Keratinocyte (primary cell): ENCODE data around the gene FNTB. TPM values are rescaled to one million over a fixed set of nuclear protein-coding genes. Genes with fewer than 3 reads are reported as not detected.

Source experiments
- DNase-seq: peaks from one replicate; pipeline ENCODE4 v3.0.0-alpha.2; 2011; ENCODE audit warnings: low read depth, missing footprints, low spot score
- FAIRE-seq: peaks from 2 replicates; lab custom pipeline; 2011; peaks lifted over from hg19 to GRCh38; lab: Jason Lieb, UNC
- H2AFZ ChIP-seq: 2 replicates; pipeline ENCODE4 v1.6.0; 2012; ENCODE audit warnings: low read length, control low read depth, inconsistent platforms; ENCODE audit not compliant: control insufficient read depth
- H3K27ac ChIP-seq: 2 replicates; pipeline ENCODE4 v1.5.1; 2011; ENCODE audit warnings: low read length; ENCODE audit not compliant: control insufficient read depth, insufficient read depth
- H3K27me3 ChIP-seq: 3 replicates; pipeline ENCODE4 v1.6.0; 2011; ENCODE audit warnings: low read length; ENCODE audit not compliant: control insufficient read depth, insufficient read depth; ENCODE audit errors: extremely low read depth
- H3K36me3 ChIP-seq, 2 experiments: 2 replicates in 1 of 2; 3 replicates in 1 of 2; pipeline ENCODE4 v1.5.1; 2011; ENCODE audit warnings: low read length in 2 of 2, mild to moderate bottlenecking in 1 of 2; ENCODE audit not compliant: control insufficient read depth in 2 of 2, insufficient read depth in 2 of 2; ENCODE audit errors: extremely low read depth in 1 of 2
- H3K4me1 ChIP-seq: 3 replicates; pipeline ENCODE4 v1.5.1; 2011; ENCODE audit warnings: low read length; ENCODE audit not compliant: control insufficient read depth, insufficient read depth; ENCODE audit errors: extremely low read depth
- H3K4me2 ChIP-seq: 3 replicates; pipeline ENCODE4 v1.6.0; 2011; ENCODE audit warnings: low read depth, low read length; ENCODE audit not compliant: control insufficient read depth, insufficient read depth; ENCODE audit errors: extremely low read depth
- H3K4me3 ChIP-seq, 3 experiments: fragments of 200-600 bp in 1 of 3; sonication (generic) in 1 of 3; 2 replicates in 2 of 3; 3 replicates in 1 of 3; pipeline ENCODE4 v1.5.1; 2011 to 2016; ENCODE audit warnings: low read length in 3 of 3, mild to moderate bottlenecking in 3 of 3, control low read depth in 2 of 3, inconsistent platforms in 1 of 3, low read depth in 1 of 3, mixed read lengths in 1 of 3, mixed run types in 1 of 3, moderate library complexity in 1 of 3; ENCODE audit not compliant: control insufficient read depth in 2 of 3, insufficient read depth in 2 of 3; ENCODE audit errors: extremely low read depth in 1 of 3
- H3K79me2 ChIP-seq: 2 replicates; pipeline ENCODE4 v1.6.0; 2012; ENCODE audit warnings: low read length; ENCODE audit not compliant: control insufficient read depth, insufficient read depth
- H3K9ac ChIP-seq: 3 replicates; pipeline ENCODE4 v1.6.0; 2011; ENCODE audit warnings: low read length; ENCODE audit not compliant: control insufficient read depth, insufficient read depth; ENCODE audit errors: extremely low read depth
- H3K9me1 ChIP-seq: 3 replicates; pipeline ENCODE4 v1.6.0; 2011; ENCODE audit warnings: low read length; ENCODE audit not compliant: control insufficient read depth, insufficient read depth; ENCODE audit errors: extremely low read depth
- H3K9me3 ChIP-seq: 2 replicates; pipeline ENCODE4 v1.5.1; 2012; ENCODE audit warnings: low read depth, low read length; ENCODE audit not compliant: control insufficient read depth
- H4K20me1 ChIP-seq: 3 replicates; pipeline ENCODE4 v1.6.0; 2011; ENCODE audit warnings: low read length; ENCODE audit not compliant: control insufficient read depth, insufficient read depth; ENCODE audit errors: extremely low read depth
- EZH2 ChIP-seq: IDR thresholded peaks from one replicate; pipeline ENCODE4 v1.6.1; 2012; ENCODE audit warnings: inconsistent platforms, mild to moderate bottlenecking, low read length, moderate library complexity
- dilution Hi-C: fragments of 300-500 bp; cut with MboI; formaldehyde crosslinking; loops from one replicate; pipeline ENCODE4 v1.7.0; 2020; ENCODE audit warnings: low sequenced_read_pairs; ENCODE audit not compliant: extremely low pct_ligation_motif_present
- polyA plus RNA-seq, 5 experiments: library from polyadenylated mRNA; depleted of rRNA in 3 of 5; stranded (reverse) in 3 of 5; stranded (forward) in 1 of 5; unstranded in 1 of 5; fragments of >200 nt; gene quantifications; 1 replicate in 1 of 5; 2 replicates in 3 of 5; 3 replicates in 1 of 5; pipeline versions ENCODE4 v1.2.1 to v1.2.3, GENCODE V29; 2011 to 2012; ENCODE audit warnings: missing spikeins in 2 of 5, low read depth in 1 of 5, low replicate concordance in 1 of 5
- TF ChIP-seq, protein P1 (sequence below), 3 experiments: IDR thresholded peaks in 1 of 3; conservative IDR thresholded peaks in 1 of 3; optimal IDR thresholded peaks in 1 of 3; 2 replicates in 2 of 3; 3 replicates in 1 of 3; pipeline versions ENCODE3 to v1.5.1; 2011; ENCODE audit warnings: low read length in 3 of 3, mild to moderate bottlenecking in 3 of 3, moderate library complexity in 2 of 3, control low read depth in 1 of 3, inconsistent platforms in 1 of 3; ENCODE audit not compliant: insufficient read depth in 2 of 3; ENCODE audit errors: extremely low read depth in 1 of 3

The FNTB gene
- polyA plus RNA-seq, 1 donor (not counting 4 experiments of a cell fraction or from before 2014, with no cell fraction given) = 10.1 TPM

DNA sequence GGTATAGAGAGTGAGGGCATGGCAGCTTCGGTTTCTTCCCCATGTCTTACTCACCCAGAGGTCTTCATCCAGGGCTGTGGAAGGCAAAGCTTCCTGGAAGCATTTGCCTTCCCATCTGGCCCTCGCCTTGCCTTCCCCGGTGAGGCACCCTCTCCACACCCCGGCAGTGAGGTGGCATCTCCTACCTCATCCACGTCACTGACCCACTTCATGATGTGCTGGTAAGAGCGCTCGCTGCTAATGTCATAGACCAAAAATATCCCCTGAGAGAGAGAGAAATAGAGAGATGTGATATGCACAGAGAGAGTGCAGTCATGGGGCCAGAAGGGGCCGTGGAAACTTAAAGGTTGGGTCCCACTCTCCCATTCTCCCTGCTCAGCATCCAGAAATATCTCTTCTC is 35.8 kb upstream of the FNTB start:
- no peak for TF ChIP-seq EZH2
- TF ChIP-seq, protein P1, sequence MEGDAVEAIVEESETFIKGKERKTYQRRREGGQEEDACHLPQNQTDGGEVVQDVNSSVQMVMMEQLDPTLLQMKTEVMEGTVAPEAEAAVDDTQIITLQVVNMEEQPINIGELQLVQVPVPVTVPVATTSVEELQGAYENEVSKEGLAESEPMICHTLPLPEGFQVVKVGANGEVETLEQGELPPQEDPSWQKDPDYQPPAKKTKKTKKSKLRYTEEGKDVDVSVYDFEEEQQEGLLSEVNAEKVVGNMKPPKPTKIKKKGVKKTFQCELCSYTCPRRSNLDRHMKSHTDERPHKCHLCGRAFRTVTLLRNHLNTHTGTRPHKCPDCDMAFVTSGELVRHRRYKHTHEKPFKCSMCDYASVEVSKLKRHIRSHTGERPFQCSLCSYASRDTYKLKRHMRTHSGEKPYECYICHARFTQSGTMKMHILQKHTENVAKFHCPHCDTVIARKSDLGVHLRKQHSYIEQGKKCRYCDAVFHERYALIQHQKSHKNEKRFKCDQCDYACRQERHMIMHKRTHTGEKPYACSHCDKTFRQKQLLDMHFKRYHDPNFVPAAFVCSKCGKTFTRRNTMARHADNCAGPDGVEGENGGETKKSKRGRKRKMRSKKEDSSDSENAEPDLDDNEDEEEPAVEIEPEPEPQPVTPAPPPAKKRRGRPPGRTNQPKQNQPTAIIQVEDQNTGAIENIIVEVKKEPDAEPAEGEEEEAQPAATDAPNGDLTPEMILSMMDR (optimal IDR thresholded peaks at IDR 0.05 in 1 of 3, IDR thresholded peaks at IDR 0.05 in 1 of 3, conservative IDR thresholded peaks at IDR 0.05 in 1 of 3; ENCODE audit: extremely low read depth in 1 of 3, insufficient read depth in 2 of 3, low read length in 3 of 3) = no peak
- Histone ChIP-seq H3K79me2 (no peaks in the 10 kb centered on the region), H3K27ac (no peak overlapping the region), H4K20me1 (no peaks in the 10 kb centered on the region), H3K9ac (no peak overlapping the region), H3K27me3 (no peaks in the 10 kb centered on the region), H3K4me3 (no peak overlapping the region), H3K9me1 (no peaks in the 10 kb centered on the region), H3K9me3 (no peaks in the 10 kb centered on the region), H3K4me1 (no peaks in the 10 kb centered on the region), H3K4me2 (no peak overlapping the region), H3K36me3 (no peaks in the 10 kb centered on the region), H2AFZ (no peak overlapping the region)
- dilution Hi-C loops = no loop called here
- FAIRE-seq (no peak), DNase-seq (no peak)

DNA sequence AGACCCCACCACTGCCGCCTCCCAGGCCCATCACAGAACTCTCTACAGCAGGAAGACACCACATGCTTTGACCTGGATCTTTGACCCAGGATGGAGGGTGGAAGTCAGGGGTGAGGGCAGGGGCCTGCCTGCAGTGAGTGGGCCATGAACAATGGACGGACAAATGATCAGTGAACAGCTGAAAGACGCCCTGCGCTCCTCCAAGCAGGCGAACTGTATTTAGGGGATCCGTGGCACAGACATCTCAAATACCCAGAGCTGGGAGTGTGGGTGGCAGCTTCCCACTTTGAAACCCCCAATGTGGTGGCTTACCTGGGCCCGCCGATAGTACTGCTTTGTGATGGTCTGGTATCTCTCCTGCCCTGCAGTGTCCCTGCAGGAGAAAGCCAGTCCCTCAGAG is 35.4 kb upstream of the FNTB start:
- dilution Hi-C loops = no loop called here
- Histone ChIP-seq H3K4me3 (no peak overlapping the region), H3K4me1 (no peaks in the 10 kb centered on the region), H2AFZ (no peak overlapping the region), H3K27me3 (no peaks in the 10 kb centered on the region), H3K4me2 (no peak overlapping the region), H4K20me1 (no peaks in the 10 kb centered on the region), H3K9ac (no peak overlapping the region), H3K36me3 (no peaks in the 10 kb centered on the region), H3K9me3 (no peaks in the 10 kb centered on the region), H3K9me1 (no peaks in the 10 kb centered on the region), H3K27ac (no peak overlapping the region), H3K79me2 (no peaks in the 10 kb centered on the region)
- no peak for TF ChIP-seq EZH2
- TF ChIP-seq, protein P1 (optimal IDR thresholded peaks at IDR 0.05 in 1 of 3, IDR thresholded peaks at IDR 0.05 in 1 of 3, conservative IDR thresholded peaks at IDR 0.05 in 1 of 3; ENCODE audit: extremely low read depth in 1 of 3, insufficient read depth in 2 of 3, low read length in 3 of 3) = no peak
- DNase-seq = no peak
- FAIRE-seq = no peak
